ENCODE results near the gene RASSF8. TPM values are rescaled to one million over a fixed set of nuclear protein-coding genes. Genes with fewer than 3 reads are reported as not detected.

RASSF8 gene
- total RNA-seq, 1 experiment from 2014 or later, result 22.4 TPM

DNA sequence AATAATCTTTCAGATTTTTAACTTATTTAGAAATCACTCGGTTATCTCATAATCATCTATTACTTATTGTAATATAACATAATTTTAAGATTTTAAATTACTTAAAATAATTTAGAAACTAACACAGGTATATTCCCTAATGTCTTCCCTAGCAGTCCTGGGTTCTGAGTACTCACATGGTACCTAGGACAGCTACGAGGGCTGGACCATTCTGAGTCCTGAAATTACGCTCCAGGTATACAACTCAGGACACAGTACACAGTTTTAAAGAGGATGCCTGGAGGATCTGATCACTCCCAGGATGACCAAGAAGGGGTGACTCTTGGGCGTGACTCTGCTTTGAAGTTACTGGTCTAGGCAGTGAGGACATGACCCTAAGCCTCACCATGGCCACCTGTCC, 9.1 kb upstream of the RASSF8 start:
- no peaks in the 10 kb centered on the region for H3K36me3 ChIP-seq
- no peaks in the 10 kb centered on the region for H3K27me3 ChIP-seq
- H3K27ac ChIP-seq, result no peak overlapping the region
- no peaks in the 10 kb centered on the region for H3K9me3 ChIP-seq (replicated peaks)
- no peaks in the 10 kb centered on the region for H3K4me1 ChIP-seq
- DNase-seq, result no peak
- no peak overlapping the region for H3K4me3 ChIP-seq

- Histone ChIP-seq H3K36me3 (no peaks in the 10 kb centered on the region), H3K4me3 (no peak overlapping the region), H3K4me1 (no peaks in the 10 kb centered on the region), H3K27ac (no peak overlapping the region), H3K27me3 (no peaks in the 10 kb centered on the region), H3K9me3 (replicated peaks) (no peaks in the 10 kb centered on the region)
- DNase-seq, result no peak
Measured at GRCh38 chr12:25950329-25951115, 8.0 kb upstream of the RASSF8 start.

DNA sequence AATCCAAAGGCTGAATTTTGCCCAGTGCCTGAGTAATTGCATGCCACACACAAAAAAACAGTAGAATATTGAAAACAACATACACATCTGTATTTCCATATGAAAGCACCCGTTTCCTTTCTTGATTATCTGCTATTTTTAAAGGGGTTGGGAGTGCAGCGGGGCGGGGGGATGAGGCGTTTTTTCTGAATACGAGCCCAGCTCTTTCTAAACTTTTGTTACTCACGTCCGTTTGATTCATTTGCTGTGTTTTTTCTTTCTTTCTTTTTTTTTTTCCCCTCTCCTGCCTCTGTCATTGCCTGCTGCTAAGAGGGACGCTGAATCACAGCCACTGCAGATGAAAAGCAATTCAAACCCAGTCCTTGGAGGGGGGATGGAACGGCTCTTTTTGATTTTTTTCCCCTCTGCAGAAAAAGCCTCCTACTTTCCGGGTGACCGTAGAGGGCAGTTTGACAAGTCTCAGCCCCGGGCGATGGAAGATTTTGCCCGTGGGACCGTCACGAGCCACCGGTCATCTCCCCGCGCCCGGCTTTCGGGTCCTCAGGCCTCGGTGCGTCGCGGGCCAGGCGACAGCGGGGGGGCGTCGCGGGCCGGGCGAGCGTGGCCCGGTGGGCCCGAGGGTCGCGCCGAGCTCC, 572 bp upstream of the RASSF8 start:
- peak in 1 of 2 experiments; percentile 6 for DNase-seq
- Histone ChIP-seq H3K27ac (peak overlapping the region; percentile 77), H3K36me3 (no peaks in the 10 kb centered on the region), H3K4me1 (no peaks in the 10 kb centered on the region), H3K27me3 (no peaks in the 10 kb centered on the region), H3K4me3 (peak overlapping the region; percentile 100), H3K9me3 (replicated peaks) (no peaks in the 10 kb centered on the region)

DNA sequence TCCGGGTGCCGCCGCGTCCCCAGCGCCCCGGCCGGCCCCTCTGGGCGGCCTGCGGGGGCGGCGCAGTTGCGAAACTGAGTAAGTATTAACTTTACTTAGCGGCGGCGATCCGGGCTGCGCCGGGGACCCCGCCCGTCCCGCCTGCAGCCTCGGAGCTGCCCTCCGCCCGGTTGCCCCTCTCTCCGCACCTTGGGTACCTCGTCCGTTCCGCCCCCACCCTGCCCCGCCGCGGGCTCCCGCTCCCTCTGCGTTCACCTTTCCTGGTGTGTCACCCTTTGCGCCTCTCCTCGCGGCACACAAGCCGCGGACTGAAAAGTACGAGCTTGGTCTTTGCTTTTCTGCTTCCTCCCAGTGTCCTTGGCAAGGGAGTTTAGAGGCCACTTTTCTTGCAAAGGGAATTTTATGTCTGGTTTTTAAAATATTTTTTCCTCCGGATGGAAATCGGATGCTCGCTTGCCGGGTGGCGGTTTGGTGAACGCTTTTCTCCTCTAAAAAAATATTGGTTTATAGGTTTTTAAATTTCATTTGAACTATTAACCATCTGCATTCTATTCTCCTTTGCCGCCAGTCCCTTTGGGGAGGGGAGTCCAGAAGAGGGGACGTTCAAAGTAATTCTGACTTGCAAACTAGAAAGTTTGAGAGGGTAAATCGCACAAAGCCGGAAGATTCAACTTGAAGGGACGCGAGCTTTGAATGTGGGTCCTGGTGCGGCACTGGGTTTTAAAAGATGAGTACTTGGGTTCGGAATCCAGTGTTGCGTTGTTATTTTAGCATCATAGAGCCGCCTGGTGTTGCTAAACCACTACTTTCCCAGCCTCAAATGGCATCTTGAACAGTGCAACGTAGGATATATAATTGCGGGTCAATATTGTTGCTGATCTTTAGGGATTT, 834 bp downstream of the RASSF8 start:
- Histone ChIP-seq H3K27me3 (no peaks in the 10 kb centered on the region), H3K4me1 (no peaks in the 10 kb centered on the region), H3K4me3 (peak overlapping the region; percentile 100), H3K36me3 (no peaks in the 10 kb centered on the region), H3K9me3 (replicated peaks) (no peaks in the 10 kb centered on the region), H3K27ac (peak overlapping the region; percentile 27; the same call in 1 of the 2 replicates)
- DNase-seq, result peak; percentile 51 to 58

- H3K4me3 ChIP-seq, result peak overlapping the region; percentile 100
- no peaks in the 10 kb centered on the region for H3K36me3 ChIP-seq
- no peaks in the 10 kb centered on the region for H3K4me1 ChIP-seq
- DNase-seq, result peak; percentile 26 to 32
- no peaks in the 10 kb centered on the region for H3K9me3 ChIP-seq (replicated peaks)
- H3K27me3 ChIP-seq, result no peaks in the 10 kb centered on the region
- H3K27ac ChIP-seq, result no peak overlapping the region
Measured at GRCh38 chr12:25960143-25960542, 1.7 kb downstream of the RASSF8 start.

DNA sequence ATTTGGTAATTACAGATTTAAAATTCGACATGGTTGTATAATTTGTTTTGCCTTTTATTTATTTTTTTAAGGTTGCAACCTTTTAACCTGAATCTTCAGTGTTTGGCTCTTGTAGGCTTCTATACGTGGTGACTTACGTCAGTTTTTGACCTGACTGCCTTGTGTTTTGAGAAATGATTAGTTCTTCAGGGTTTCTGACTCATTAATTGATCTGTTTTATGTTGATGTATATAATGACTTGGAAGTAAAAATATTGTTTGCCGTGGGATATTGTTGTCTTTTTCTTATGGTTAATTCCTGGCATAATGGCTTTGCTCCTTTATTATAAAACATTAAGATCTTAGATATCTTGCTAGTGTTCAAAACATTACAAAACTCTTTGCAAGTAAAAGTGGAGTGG, 2.5 kb downstream of the RASSF8 start:
- no peaks in the 10 kb centered on the region for H3K27me3 ChIP-seq
- no peaks in the 10 kb centered on the region for H3K9me3 ChIP-seq (replicated peaks)
- no peak for DNase-seq
- H3K4me3 ChIP-seq, result no peak overlapping the region
- H3K36me3 ChIP-seq, result no peaks in the 10 kb centered on the region
- H3K27ac ChIP-seq, result no peak overlapping the region
- no peaks in the 10 kb centered on the region for H3K4me1 ChIP-seq

GRCh38 chr12:25962932-25963525, 4.5 kb downstream of the RASSF8 start:
- no peak for DNase-seq
- Histone ChIP-seq H3K36me3 (no peaks in the 10 kb centered on the region), H3K4me3 (no peak overlapping the region), H3K9me3 (replicated peaks) (no peaks in the 10 kb centered on the region), H3K4me1 (no peaks in the 10 kb centered on the region), H3K27me3 (no peaks in the 10 kb centered on the region), H3K27ac (no peak overlapping the region)

DNA sequence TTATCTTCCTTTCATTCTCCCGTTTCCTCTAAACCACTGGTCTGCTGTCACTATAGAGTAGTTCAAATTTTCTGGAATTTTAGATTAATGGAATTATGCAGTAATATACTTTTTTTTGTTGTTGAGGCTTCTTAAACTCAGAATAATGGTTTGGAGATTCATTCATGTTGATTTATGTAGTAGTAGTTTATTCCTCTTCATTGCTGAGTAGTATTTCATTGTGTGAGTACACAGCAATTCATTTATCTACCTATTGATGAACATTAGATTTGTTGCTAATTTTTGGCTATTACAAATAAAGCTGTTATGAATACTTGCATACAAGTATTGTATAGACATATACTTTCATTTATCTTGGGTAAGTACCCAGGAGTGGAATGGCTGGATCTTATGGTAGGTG, 7.2 kb downstream of the RASSF8 start:
- H3K4me3 ChIP-seq, result no peak overlapping the region

GRCh38 chr12:25970082-25970481, 11.6 kb downstream of the RASSF8 start:
- no peak overlapping the region for H3K27ac ChIP-seq

More for the DNA sequence above, 7.2 kb downstream of the RASSF8 start:
- Histone ChIP-seq H3K4me1 (no peaks in the 10 kb centered on the region), H3K27me3 (no peaks in the 10 kb centered on the region), H3K9me3 (replicated peaks) (no peaks in the 10 kb centered on the region), H3K36me3 (no peaks in the 10 kb centered on the region), H3K27ac (no peak overlapping the region)
- DNase-seq, result no peak

GRCh38 chr12:25970916-25971653, 12.6 kb downstream of the RASSF8 start:
- H3K9me3 ChIP-seq (replicated peaks), result no peaks in the 10 kb centered on the region
- no peak for DNase-seq
- no peaks in the 10 kb centered on the region for H3K4me1 ChIP-seq
- no peak overlapping the region for H3K27ac ChIP-seq
- H3K27me3 ChIP-seq, result no peaks in the 10 kb centered on the region
- no peak overlapping the region for H3K4me3 ChIP-seq
- no peaks in the 10 kb centered on the region for H3K36me3 ChIP-seq

More at GRCh38 chr12:25970082-25970481, 11.6 kb downstream of the RASSF8 start:
- H3K9me3 ChIP-seq (replicated peaks), result no peaks in the 10 kb centered on the region
- no peaks in the 10 kb centered on the region for H3K4me1 ChIP-seq
- no peak for DNase-seq
- H3K4me3 ChIP-seq, result no peak overlapping the region
- H3K27me3 ChIP-seq, result no peaks in the 10 kb centered on the region
- no peaks in the 10 kb centered on the region for H3K36me3 ChIP-seq

GRCh38 chr12:25971654-25972041, 13.2 kb downstream of the RASSF8 start:
- H3K27ac ChIP-seq, result no peak overlapping the region
- no peaks in the 10 kb centered on the region for H3K36me3 ChIP-seq
- no peaks in the 10 kb centered on the region for H3K27me3 ChIP-seq
- H3K9me3 ChIP-seq (replicated peaks), result no peaks in the 10 kb centered on the region
- H3K4me3 ChIP-seq, result no peak overlapping the region
- DNase-seq, result no peak
- no peaks in the 10 kb centered on the region for H3K4me1 ChIP-seq

GRCh38 chr12:25972783-25973182, 14.3 kb downstream of the RASSF8 start:
- Histone ChIP-seq H3K4me3 (no peak overlapping the region), H3K27me3 (no peaks in the 10 kb centered on the region), H3K9me3 (replicated peaks) (no peaks in the 10 kb centered on the region), H3K27ac (no peak overlapping the region), H3K36me3 (no peaks in the 10 kb centered on the region), H3K4me1 (no peaks in the 10 kb centered on the region)
- no peak for DNase-seq

DNA sequence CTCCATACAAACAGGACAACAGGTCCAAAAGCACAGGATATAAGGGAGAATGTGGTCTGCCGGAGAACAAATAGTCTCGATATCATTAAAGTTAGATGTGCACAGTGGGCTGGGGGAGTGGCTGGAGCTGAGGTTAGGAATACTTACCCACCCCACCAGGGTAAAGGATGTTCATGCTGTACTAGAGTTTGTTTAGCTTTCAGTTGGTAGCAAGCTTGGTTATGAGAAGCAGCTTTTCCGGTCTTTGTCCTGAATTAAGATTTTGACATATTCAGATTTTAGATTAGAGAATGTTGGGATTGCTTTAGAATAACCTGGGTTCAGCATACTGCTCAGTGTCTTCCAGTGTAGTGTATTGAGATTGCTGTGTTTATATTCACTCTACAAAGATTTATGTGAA, 16.7 kb downstream of the RASSF8 start:
- DNase-seq, result no peak
- no peaks in the 10 kb centered on the region for H3K4me1 ChIP-seq
- H3K27ac ChIP-seq, result no peak overlapping the region
- H3K27me3 ChIP-seq, result no peaks in the 10 kb centered on the region
- no peaks in the 10 kb centered on the region for H3K9me3 ChIP-seq (replicated peaks)
- H3K4me3 ChIP-seq, result no peak overlapping the region
- no peaks in the 10 kb centered on the region for H3K36me3 ChIP-seq

DNA sequence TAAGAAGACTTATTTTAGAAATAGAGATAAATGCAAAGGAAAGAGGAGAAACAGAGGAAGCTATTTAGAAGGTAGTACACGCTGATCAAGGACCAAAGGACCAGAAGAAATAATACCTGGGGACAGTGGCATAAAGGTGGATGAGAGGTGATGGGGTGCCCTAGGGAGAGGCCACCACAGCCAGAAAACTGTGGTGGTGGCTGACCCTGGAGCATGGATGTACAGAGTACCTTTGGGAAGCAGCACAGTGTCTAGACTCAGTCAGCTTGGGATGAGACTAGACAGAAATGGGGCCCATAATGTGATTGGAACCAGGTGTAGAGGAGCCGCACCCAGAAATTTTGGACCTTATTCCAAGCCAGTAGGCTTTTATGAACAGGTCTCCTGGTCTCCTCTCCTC, 17.2 kb downstream of the RASSF8 start:
- H3K9me3 ChIP-seq (replicated peaks), result no peaks in the 10 kb centered on the region
- H3K4me3 ChIP-seq, result no peak overlapping the region
- no peak for DNase-seq
- no peaks in the 10 kb centered on the region for H3K4me1 ChIP-seq
- H3K27ac ChIP-seq, result no peak overlapping the region
- no peaks in the 10 kb centered on the region for H3K27me3 ChIP-seq
- no peaks in the 10 kb centered on the region for H3K36me3 ChIP-seq

Data from SJCRH30 (cell line).